ENCODE measurements around the gene SYCE1.
"Not testable (repeated sequence)": the region's sequence is repeated elsewhere in the genome, so short reads cannot be mapped to it uniquely, and the experiment has no call there.

The SYCE1 gene

DNA sequence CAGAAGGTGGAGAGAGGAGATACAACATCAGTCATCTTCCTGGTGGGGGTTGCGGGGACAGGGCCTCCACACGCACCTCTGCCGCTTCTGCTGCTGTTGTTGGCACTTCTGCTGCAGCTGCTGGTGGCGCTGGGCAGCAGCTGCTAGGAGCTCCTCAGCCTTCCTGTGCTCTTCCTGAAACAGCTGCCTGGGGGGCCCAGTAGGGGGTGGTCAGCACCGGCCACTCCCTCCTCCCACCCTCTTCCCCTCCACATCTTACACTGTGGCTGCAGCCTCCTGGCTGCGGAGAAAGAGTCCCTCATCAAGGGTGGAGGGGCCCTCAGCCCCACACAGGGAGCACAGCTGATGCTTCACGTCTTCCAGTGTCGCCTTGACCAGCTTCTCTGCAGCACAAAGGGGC, 9.9 kb downstream of the SYCE1 start:
- DNase-seq: no peak

DNA sequence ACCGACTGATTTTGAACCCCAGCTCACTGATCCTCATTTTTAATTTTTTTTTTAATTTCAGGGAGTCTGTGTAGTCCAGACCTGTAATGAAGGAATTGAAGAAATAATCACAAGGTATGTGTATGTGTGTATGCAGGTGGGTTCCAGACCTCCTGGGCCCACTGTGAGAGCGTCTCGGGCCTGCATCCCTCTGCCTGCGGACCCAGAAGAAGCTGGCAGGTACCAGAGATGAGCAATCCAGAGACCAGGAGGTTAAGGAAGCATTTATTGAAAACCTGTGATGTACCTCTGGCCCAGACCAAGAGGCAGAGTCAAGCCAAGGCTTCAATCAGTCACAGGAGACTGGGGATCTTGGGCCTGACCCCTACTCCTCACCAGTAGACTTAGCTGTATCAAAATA, 10.8 kb downstream of the SYCE1 start:
- DNase-seq: no peak

DNA sequence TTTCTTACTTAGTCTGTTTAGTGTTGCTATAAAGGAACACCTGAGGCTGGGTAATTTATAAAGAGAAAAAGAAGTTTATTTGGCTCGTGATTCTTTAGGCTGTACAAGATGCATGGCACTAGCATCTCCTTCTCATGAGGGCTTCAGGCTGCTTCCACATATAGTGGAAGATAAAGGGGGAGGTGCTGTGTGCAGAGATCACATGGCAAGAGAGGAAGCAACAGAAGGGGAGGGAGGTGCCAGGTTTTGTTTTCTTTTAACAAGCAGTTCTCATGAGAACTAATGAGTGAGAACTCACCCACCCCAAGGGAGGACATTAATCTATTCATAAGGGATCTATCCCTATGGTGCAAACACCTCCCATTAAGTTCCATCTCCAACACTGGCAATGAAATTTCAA, 20.9 kb downstream of the SYCE1 start:
- DNase-seq: no peak

- not testable (repeated sequence) for DNase-seq
Measured at GRCh38 chr10:133541441-133541975, 23.9 kb downstream of the SYCE1 start.

DNA sequence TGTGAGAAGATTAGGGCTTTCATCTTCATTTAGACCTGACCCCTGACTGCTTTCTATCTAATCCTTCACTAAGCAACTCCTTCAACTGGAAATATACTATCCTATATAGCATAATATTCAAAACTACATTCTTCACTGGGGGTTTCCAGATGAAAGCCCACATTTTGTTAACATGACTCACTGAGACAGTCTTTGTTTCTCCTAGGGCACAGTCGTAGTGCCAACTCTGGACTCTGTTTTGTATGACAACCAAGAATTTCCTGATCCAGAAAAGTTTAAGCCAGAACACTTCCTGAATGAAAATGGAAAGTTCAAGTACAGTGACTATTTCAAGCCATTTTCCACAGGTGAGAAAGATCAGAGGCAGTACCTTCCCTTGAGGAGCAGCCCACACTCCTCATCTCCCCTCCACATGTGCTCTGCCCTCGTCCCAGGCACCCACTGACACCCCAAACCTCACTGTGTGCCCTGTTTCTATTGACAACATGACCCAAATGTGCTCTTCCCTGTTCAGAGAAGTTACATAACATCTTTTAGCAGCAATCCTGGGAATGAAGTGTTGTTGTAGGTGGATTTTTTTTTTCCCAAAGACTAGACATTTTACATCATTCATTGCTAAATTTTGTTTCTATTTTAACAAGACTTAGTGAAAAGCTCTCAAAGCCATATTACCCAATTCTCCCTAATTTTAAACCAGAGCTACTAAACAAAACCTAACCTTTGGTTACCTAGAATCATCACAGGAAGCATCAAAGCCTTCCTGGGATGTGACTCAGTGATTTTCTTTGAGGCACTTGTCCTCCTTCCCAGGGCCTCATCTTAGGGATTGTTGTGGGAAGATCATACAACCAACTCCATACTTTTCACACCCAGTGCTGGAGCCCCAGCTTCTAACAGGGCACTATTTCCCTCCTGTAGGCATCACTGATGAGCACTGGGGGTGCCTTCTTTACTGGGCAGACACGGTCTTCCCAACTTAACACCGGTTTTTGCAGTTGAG, 27.5 kb downstream of the SYCE1 start:
- DNase-seq: no peak

DNA sequence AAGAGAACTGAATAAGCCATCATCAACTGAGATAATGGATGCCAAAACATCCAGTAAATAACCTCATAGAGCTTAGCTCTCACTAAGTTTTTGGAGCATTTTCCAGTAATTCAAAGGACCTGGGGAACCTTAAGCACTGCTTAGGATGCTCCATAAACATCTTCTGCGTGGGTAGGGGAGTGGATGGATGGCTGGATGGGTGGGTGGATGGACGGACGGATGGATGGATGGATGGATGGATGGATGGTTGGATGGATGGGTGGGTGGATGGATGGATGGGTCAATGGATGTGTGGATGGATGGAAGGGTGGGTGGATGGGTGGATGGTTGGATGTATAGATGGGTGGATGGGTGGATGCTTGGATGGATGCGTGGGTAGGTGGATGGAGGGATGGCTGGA, 29.2 kb downstream of the SYCE1 start:
- DNase-seq: no peak

DNA sequence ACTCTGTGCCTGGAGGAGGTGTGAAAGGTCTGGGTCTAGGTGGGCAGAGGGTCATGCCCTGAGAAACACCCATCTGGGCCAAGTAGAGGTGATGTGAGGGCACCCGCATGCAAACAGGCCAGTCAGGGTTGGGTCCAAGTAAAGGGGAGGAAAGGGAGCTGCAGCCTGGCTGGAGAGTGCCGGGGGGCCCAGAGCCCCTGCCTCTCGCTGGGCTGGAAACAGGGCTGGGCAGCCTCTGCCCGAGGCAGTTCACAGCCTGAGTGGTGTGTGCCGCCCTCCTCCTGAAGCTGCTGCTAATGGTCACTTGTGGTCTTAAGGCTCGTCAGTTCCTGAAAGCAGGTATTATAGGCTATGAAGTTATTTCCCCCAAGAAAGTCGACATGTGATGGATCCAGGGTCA, 31.0 kb downstream of the SYCE1 start:
- no peak for DNase-seq

DNA sequence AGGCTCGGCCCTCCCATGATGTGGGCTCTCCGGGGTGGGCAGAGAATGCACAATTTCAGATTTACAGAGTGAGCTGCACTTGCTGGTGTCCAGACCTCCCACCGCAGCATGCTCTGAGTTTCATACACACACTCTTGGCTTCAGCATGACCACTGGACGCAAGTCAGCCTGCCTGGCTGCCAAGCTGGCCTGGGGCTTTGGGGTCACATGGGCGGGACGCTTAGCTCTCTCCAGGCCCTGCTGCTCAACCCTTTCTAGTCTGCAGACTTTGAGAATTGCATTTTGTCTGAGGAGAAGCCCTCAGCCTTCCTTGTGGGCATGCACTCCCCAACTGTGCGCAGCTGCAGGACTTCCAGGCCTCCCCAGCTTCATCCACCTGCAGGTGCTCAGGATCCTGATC, 32.5 kb downstream of the SYCE1 start:
- no peak for DNase-seq

- DNase-seq: no peak
Measured at GRCh38 chr10:133530506-133530905, 34.9 kb downstream of the SYCE1 start.

DNA sequence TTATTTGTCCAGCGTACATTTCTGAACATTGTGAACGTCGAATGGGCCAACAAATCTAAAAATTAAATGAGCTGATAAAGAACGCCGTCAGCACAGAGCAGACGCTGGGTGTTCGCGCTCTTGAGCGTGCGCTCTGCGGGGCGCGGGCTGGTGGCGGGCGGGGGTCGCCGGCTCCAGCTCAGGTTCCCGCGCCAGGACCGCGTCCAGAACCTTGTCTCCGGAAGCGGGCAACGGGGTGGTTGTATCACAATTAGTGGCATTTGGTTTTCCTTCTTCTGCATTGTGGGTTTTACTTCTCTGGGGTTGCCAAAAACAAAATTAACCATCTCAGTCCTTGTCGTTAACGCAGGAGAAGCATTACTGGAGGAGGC, 35.8 kb downstream of the SYCE1 start:
- DNase-seq: no peak

DNA sequence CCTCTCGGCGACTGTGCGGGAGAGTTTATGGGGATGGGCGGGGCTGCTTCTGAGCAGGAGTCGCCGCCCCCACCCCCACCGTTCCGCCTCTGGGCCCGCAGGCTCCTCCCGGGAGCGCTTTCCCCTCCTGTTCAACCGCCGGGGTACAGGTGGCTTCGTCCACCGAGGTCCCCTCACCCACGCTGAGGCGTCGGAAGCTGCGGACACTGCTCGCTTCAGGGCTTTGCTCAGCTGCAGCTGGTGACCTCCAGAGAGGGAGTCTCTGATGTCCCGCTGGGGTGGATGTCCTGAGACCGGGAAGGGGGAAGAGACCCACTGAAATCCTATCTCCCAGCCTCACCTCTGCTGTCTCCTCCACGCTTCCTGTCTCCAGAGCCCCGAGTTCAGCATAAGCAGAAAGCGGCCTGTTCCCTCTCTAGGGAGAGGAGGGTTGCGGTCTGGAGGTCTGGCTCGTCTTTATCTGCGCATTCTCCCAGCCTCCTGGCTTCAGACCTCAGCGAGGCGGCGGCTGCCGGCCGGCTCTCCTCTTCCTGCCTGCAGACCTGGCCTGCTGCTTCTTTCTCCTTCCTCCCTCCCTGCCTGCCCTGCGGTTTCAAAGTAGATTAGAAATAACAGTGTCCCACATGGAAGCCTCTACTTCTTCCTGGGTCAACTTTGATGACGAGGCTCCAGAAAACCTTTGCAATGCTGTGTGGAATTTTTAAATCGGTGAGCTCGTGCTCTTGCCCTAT, 36.4 kb downstream of the SYCE1 start:
- no peak for DNase-seq

GRCh38 chr10:133528296-133528844, 37.0 kb downstream of the SYCE1 start:
- no peak for DNase-seq

DNA sequence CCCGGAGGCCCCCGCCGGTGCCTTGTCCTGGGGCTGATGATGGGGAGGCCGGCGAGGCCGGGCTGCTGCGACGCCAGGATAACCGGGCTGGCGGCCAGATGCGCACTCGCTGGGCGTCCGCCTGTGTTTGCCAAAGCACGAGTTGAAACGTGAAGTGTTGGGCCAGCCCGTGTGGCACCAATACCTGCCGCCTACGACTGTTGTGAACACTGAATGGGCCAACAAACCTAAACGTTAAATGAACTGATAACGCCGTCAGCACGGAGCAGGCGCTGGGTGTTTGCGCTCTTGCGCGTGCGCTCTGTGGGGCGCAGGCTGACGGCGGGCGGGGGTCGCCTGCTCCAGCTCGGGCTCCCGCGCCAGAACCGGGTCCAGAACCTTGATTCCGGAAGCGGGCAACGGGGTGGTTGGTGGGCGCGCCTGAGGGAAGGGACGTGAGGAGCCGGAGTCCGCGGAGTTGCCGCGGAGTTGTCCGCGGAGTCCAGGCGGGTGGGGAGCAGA, 37.6 kb downstream of the SYCE1 start:
- DNase-seq: no peak

- DNase-seq: no peak
Measured at GRCh38 chr10:133526957-133527588, 38.3 kb downstream of the SYCE1 start, which contains the start of gene CYP2E1. TSS of gene CYP2E1 (plus strand) at chr10:133527363. CDS start at chr10:133527396, 33 bp downstream.

- DNase-seq: no peak
Measured at GRCh38 chr10:133525444-133525843, 39.9 kb downstream of the SYCE1 start.

DNA sequence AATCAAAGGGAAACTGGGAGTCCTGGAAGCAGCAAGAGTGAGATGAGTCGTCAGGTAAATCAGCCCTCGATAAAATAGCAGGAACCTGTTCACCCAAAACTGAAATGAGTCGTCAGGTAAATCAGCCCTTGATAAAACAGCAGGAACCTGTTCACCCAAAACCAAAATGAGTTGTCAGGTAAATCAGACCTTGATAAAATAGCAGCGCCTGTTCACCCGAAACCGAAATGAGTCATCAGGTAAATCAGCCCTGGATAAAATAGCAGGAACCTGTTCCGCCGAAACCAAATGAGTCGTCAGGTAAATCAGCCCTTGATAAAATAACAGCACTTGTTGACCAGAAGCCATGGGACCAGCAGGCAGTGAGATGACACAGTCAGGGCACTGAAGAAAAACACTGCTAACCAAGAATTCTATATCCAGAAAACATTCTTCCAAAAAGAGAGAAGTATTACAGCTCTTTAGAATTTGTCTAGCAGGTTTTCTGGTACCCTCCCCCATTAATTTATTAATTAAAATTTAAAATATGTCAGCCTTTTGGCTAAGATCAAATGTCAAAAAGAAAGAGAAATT, 41.7 kb downstream of the SYCE1 start:
- no peak for DNase-seq

- peak; percentile 96 for DNase-seq
Measured at GRCh38 chr10:133520193-133520738, 45.1 kb downstream of the SYCE1 start.

GRCh38 chr10:133518517-133518916, 46.9 kb downstream of the SYCE1 start:
- not testable (repeated sequence) for DNase-seq

- no peak for DNase-seq
Measured at GRCh38 chr10:133516057-133516456, 49.3 kb downstream of the SYCE1 start.

DNA sequence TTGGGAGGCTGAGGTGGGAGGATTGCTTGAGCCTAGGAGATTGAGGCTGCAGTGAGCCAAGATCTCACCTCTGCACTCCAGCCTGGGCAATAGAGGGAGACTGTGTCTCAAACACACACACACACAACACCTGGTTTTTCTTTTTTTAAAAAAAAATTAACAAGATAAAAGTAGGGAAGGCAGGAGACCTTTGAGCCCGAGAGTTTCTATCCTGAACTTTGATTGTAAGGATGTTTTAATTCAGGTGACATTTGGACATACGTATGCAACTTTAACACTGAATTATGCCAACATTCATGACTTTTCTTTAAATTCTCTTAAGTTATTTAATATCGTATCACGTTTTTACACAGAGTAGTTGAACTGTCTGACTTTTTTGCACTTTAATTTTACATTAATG, 49.9 kb downstream of the SYCE1 start:
- DNase-seq: no peak

GRCh38 chr10:133511907-133512528, 53.4 kb downstream of the SYCE1 start:
- no peak for DNase-seq

DNA sequence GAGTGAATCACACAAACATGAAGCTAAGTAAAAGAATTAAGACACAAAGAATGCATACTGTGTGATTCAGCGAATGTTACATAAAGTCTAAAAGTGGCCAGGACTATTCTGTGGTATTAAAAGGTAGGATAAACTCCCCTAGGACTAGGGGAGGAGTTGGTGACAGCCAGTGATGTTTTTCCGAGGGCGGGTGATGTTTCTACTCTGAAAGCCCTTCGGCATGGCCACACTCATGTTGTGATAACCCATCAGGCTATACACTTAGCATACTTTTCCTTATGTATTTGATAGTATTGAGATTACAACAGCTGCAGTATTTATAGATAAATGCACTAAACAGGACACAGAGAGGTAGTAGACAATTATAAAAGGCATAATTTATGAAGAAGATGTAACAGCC, 54.0 kb downstream of the SYCE1 start:
- DNase-seq: no peak
